GM12878 (cell line): ENCODE results near the gene TTI1.

Source experiments
- DPF2 ChIP-seq: fragments of 450-650 bp; IDR thresholded peaks from 2 replicates; pipeline ENCODE4 v1.6.1; 2017; ENCODE audit warnings: mild to moderate bottlenecking
- EP300 ChIP-seq, 2 experiments: fragments of 150-350 bp in 1 of 2; IDR thresholded peaks; 2 replicates each; pipeline ENCODE4 v1.6.1; 2011 to 2012; ENCODE audit warnings: low read depth in 2 of 2, low read length in 2 of 2, borderline replicate concordance in 1 of 2, improper control_type of control experiment in 1 of 2, inconsistent platforms in 1 of 2; ENCODE audit not compliant: control insufficient read depth in 1 of 2
- EZH2 ChIP-seq: IDR thresholded peaks from 2 replicates; pipeline ENCODE4 v1.6.1; 2012; ENCODE audit warnings: low read depth, mild to moderate bottlenecking, control low read depth, inconsistent platforms, low read length, borderline replicate concordance; ENCODE audit not compliant: control insufficient read depth
- FOS ChIP-seq: IDR thresholded peaks from 3 replicates; pipeline ENCODE4 v1.6.1; 2011; ENCODE audit warnings: borderline replicate concordance; ENCODE audit not compliant: insufficient read length; ENCODE audit errors: extremely low read depth
- IKZF2 ChIP-seq, 2 experiments: fragments of 450-650 bp; IDR thresholded peaks; 2 replicates each; pipeline ENCODE4 v1.6.1; 2017; ENCODE audit warnings: mild to moderate bottlenecking in 2 of 2, moderate library complexity in 2 of 2
- NRF1 ChIP-seq: conservative IDR thresholded peaks from 2 replicates; pipeline ENCODE4 v1.6.1; 2011; ENCODE audit warnings: mild to moderate bottlenecking, low read depth, low read length, improper control_type of control experiment
- POLR2A ChIP-seq: IDR thresholded peaks from 2 replicates; pipeline ENCODE4 v1.6.1; 2011; ENCODE audit warnings: low read depth, mild to moderate bottlenecking, low read length
- POU2F2 ChIP-seq: IDR thresholded peaks from 3 replicates; pipeline ENCODE4 v1.6.1; 2011; ENCODE audit warnings: low read depth, mild to moderate bottlenecking, low read length, borderline replicate concordance
- RAD21 ChIP-seq: IDR thresholded peaks from 2 replicates; pipeline ENCODE4 v1.6.1; 2011; ENCODE audit warnings: mild to moderate bottlenecking, low read depth, low read length, moderate library complexity; ENCODE audit not compliant: insufficient read depth
- ZBED1 ChIP-seq: IDR thresholded peaks from 2 replicates; pipeline ENCODE4 v1.6.1; 2016; ENCODE audit warnings: borderline replicate concordance
- TF ChIP-seq, protein P1 (sequence below), 3 experiments: IDR thresholded peaks in 2 of 3; conservative IDR thresholded peaks in 1 of 3; 2 replicates each; pipeline ENCODE4 v1.5.1; 2011; ENCODE audit warnings: low read depth in 3 of 3, low read length in 3 of 3, mild to moderate bottlenecking in 3 of 3, control low read depth in 2 of 3, moderate library complexity in 2 of 3, inconsistent platforms in 1 of 3, mixed read lengths in 1 of 3; ENCODE audit not compliant: control insufficient read depth in 2 of 3, insufficient read depth in 1 of 3; ENCODE audit errors: extremely low read depth in 1 of 3
- TF ChIP-seq, protein P2 (sequence below): fragments of 450-650 bp; formaldehyde crosslinking; IDR thresholded peaks from 2 replicates; pipeline ENCODE4 v1.4.0; 2022; ENCODE audit warnings: mild to moderate bottlenecking, moderate library complexity

DNA sequence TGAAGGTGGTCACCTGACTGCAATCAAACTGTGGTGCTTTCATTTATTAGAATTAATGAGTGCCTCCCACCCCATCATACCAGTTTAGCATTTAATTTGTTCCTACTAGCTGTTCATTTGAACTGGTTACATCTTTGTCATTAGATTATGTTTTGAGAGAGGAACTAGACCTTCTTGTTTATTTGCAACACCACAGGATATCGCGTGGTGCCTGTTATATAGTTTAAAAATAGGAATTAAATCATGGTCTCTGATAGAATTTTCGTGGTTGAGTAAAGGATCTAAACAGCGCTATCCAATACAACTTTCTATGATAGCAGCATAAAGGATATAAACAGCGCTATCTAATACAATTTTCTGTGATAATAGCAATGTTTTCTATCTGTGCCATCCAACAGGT is 3.1 kb upstream of the TTI1 start:
- TF ChIP-seq IKZF2 (IDR thresholded peaks at IDR 0.05), result no peak
- TF ChIP-seq, protein P1, sequence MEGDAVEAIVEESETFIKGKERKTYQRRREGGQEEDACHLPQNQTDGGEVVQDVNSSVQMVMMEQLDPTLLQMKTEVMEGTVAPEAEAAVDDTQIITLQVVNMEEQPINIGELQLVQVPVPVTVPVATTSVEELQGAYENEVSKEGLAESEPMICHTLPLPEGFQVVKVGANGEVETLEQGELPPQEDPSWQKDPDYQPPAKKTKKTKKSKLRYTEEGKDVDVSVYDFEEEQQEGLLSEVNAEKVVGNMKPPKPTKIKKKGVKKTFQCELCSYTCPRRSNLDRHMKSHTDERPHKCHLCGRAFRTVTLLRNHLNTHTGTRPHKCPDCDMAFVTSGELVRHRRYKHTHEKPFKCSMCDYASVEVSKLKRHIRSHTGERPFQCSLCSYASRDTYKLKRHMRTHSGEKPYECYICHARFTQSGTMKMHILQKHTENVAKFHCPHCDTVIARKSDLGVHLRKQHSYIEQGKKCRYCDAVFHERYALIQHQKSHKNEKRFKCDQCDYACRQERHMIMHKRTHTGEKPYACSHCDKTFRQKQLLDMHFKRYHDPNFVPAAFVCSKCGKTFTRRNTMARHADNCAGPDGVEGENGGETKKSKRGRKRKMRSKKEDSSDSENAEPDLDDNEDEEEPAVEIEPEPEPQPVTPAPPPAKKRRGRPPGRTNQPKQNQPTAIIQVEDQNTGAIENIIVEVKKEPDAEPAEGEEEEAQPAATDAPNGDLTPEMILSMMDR (IDR thresholded peaks at IDR 0.05 in 2 of 3, conservative IDR thresholded peaks at IDR 0.05 in 1 of 3; ENCODE audit: control insufficient read depth in 2 of 3, extremely low read depth in 1 of 3, insufficient read depth in 1 of 3, low read depth in 3 of 3, low read length in 3 of 3), result no peak
- no peak for TF ChIP-seq EZH2
- no peak for TF ChIP-seq ZBED1
- TF ChIP-seq, protein P2, sequence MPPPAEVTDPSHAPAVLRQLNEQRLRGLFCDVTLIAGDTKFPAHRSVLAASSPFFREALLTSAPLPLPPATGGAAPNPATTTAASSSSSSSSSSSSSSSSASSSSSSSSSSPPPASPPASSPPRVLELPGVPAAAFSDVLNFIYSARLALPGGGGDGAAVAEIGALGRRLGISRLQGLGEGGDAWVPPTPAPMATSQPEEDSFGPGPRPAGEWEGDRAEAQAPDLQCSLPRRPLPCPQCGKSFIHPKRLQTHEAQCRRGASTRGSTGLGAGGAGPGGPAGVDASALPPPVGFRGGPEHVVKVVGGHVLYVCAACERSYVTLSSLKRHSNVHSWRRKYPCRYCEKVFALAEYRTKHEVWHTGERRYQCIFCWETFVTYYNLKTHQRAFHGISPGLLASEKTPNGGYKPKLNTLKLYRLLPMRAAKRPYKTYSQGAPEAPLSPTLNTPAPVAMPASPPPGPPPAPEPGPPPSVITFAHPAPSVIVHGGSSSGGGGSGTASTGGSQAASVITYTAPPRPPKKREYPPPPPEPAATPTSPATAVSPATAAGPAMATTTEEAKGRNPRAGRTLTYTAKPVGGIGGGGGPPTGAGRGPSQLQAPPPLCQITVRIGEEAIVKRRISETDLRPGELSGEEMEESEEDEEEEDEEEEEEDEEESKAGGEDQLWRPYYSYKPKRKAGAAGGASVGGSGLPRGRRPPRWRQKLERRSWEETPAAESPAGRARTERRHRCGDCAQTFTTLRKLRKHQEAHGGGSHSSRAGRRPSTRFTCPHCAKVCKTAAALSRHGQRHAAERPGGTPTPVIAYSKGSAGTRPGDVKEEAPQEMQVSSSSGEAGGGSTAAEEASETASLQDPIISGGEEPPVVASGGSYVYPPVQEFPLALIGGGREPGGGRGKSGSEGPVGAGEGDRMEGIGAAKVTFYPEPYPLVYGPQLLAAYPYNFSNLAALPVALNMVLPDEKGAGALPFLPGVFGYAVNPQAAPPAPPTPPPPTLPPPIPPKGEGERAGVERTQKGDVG (CRISPR knock-in tag), result no peak
- TF ChIP-seq FOS, result no peak
- TF ChIP-seq POLR2A, result no peak
- no peak for TF ChIP-seq RAD21
- no peak for TF ChIP-seq NRF1
- TF ChIP-seq POU2F2, result no peak
- TF ChIP-seq EP300 (IDR thresholded peaks at IDR 0.05; ENCODE audit: borderline replicate concordance in 1 of 2, control insufficient read depth in 1 of 2, low read depth in 2 of 2, low read length in 2 of 2), result no peak
- TF ChIP-seq DPF2, result no peak
